ENCODE results near the gene POLD2. TPM values are rescaled to one million over a fixed set of nuclear protein-coding genes. Genes with fewer than 3 reads are reported as not detected.

POLD2 gene
- total and polyA plus RNA-seq, 2 of the 8 experiments (the other 6 are each of a cell fraction or from before 2014, with no cell fraction given): 148 to 214 TPM

DNA sequence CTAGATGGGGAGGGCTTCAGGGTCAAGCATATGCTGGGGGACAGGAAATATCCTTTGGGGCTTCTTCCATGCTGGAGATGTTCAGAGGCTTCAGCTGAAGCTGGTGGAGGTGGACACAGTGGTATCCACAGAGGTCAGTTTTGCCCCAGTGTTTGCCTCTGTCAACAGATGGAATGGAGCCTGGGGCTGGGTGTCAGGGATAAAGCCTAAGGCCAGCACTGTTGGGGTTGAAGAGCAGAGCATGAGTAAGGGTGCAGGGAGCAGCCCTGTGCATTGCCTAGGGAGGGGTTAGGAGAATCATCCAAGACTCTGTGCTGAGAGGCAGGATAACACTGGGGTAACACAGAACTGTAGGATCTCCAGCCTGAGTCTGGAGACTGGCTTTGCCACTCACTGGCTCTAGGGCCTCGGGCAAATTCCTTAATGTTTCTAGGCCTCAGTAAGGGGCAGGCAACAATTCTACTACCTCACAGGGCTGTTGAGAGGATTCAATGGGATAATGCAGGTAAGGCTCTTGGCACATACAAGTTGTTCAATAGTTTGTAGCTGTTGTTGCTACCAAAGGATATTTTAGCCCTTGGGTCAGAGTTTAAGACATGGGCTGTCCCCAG lies 39.5 kb upstream of the POLD2 start:
- Histone ChIP-seq H3K36me3 (ENCODE audit: control insufficient read depth in 2 of 4, insufficient read depth in 4 of 4, low read length in 3 of 4) (no peaks in the 10 kb centered on the region), H2BK20ac (ENCODE audit: low read length) (no peak overlapping the region), H3K56ac (replicated peaks; ENCODE audit: insufficient read length, low read depth, low read length) (no peak overlapping the region), H4K20me1 (replicated peaks in 1 of 2; ENCODE audit: control insufficient read depth in 1 of 2, insufficient read depth in 2 of 2, low read length in 2 of 2) (no peaks in the 10 kb centered on the region), H2BK12ac (ENCODE audit: low read depth, low read length) (no peak overlapping the region), H3K4me3 (ENCODE audit: extremely low read depth in 1 of 4, insufficient read depth in 2 of 4, low read depth in 3 of 4, low read length in 4 of 4) (no peak overlapping the region), H2BK120ac (replicated peaks; ENCODE audit: low read depth, low read length) (no peak overlapping the region), H2AK5ac (ENCODE audit: low read depth, low read length) (no peak overlapping the region), H3K4me1 (replicated peaks in 1 of 4; ENCODE audit: control insufficient read depth in 3 of 4, insufficient read depth in 4 of 4, low read length in 3 of 4) (peaks cover 2 to 5% (median 4%) of the 10 kb centered on the region in 4 experiments; a peak in 5 of 7 replicates), H3K27ac (ENCODE audit: low read depth, low read length) (no peak overlapping the region), H3K9ac (replicated peaks in 1 of 4; ENCODE audit: extremely low read depth in 1 of 4, low read depth in 3 of 4, low read length in 3 of 4) (no peak overlapping the region), H3K18ac (ENCODE audit: extremely low read depth, low read length) (no peak overlapping the region), H3K4ac (replicated peaks; ENCODE audit: insufficient read length, low read depth, low read length) (no peak overlapping the region), H4K5ac (ENCODE audit: insufficient read length, low read depth, low read length) (no peak overlapping the region), H2BK5ac (ENCODE audit: low read depth, low read length) (no peak overlapping the region), H3K27me3 (replicated peaks in 1 of 4; ENCODE audit: control insufficient read depth in 3 of 4, extremely low read depth in 1 of 4, insufficient read depth in 3 of 4, low read length in 3 of 4) (no peaks in the 10 kb centered on the region), H3K23ac (ENCODE audit: insufficient read length) (no peak overlapping the region), H3K23me2 (ENCODE audit: low read depth, low read length) (no peaks in the 10 kb centered on the region), H3K79me2 (ENCODE audit: control insufficient read depth in 1 of 2, insufficient read depth in 2 of 2, low read length in 2 of 2) (no peaks in the 10 kb centered on the region), H3K9me3 (ENCODE audit: insufficient read depth in 2 of 2, low read depth in 1 of 2, low read length in 1 of 2) (no peaks in the 10 kb centered on the region), H3K14ac (ENCODE audit: insufficient read length) (no peak overlapping the region), H4K8ac (ENCODE audit: extremely low read depth, insufficient read depth, low read length) (no peak overlapping the region), H2AFZ (ENCODE audit: low read length) (peak overlapping the region; percentile 96), H3K4me2 (ENCODE audit: insufficient read depth in 1 of 2, low read depth in 2 of 2, low read length in 2 of 2) (no peak overlapping the region), H4K91ac (replicated peaks; ENCODE audit: insufficient read length, low read length) (no peak overlapping the region), H2BK15ac (ENCODE audit: low read length) (no peak overlapping the region), H3K79me1 (ENCODE audit: low read depth, low read length) (no peaks in the 10 kb centered on the region)
- no peak for FAIRE-seq
- ChIA-PET POLR2A (ENCODE audit: partially characterized antibody) (no interaction called here), CTCF (ENCODE audit: partially characterized antibody) (interaction anchor here (0.8 to 1.7 kb wide), 7 partner anchors 9 to 32 kb away, joined by 3 to 9 read pairs (median 3); no protein-coding TSS in a partner anchor)
- DNase-seq (ENCODE audit: low read depth in 1 of 2, low spot score in 2 of 2): no peak
- WGBS, 2 experiments (ENCODE audit: extremely low coverage in 1 of 2, insufficient coverage in 1 of 2, insufficient read length in 1 of 2, insufficient replicate concordance in 2 of 2, low coverage in 1 of 2, low lambda C conversion rate in 2 of 2, missing lambda C conversion rate in 1 of 2): 78% methylated on average over 1 of the region's 1 CpG; no CpG with 5 or more reads in 1 of the 2 experiments
- TF ChIP-seq CBX5 (IDR thresholded peaks at IDR 0.05; ENCODE audit: low read depth, low read length) (no peak), SRF (IDR thresholded peaks at IDR 0.05; ENCODE audit: low read depth, low read length) (no peak), EZH2 (IDR thresholded peaks at IDR 0.05; ENCODE audit: low read depth, low read length, severe bottlenecking) (no peak), SIN3A (conservative IDR thresholded peaks at IDR 0.05 in 1 of 2, IDR thresholded peaks at IDR 0.05 in 1 of 2; ENCODE audit: low read depth in 1 of 2, low read length in 2 of 2) (no peak), SUZ12 (IDR thresholded peaks at IDR 0.05; ENCODE audit: low read length) (no peak), NRF1 (IDR thresholded peaks at IDR 0.05; ENCODE audit: low read depth, low read length) (no peak), RXRA (IDR thresholded peaks at IDR 0.05; ENCODE audit: insufficient read depth, low read depth, low read length) (no peak), CHD1 (IDR thresholded peaks at IDR 0.05; ENCODE audit: low read depth, low read length) (no peak), EGR1 (IDR thresholded peaks at IDR 0.05; ENCODE audit: borderline replicate concordance, low read depth, low read length) (no peak), JUND (IDR thresholded peaks at IDR 0.05; ENCODE audit: low read length) (no peak), GTF2F1 (IDR thresholded peaks at IDR 0.05; ENCODE audit: borderline replicate concordance, low read depth, low read length) (no peak), MAFK (IDR thresholded peaks at IDR 0.05; ENCODE audit: low read depth, low read length) (no peak), HDAC2 (IDR thresholded peaks at IDR 0.05; ENCODE audit: borderline replicate concordance in 1 of 2, low read depth in 2 of 2, low read length in 2 of 2) (no peak), TCF12 (IDR thresholded peaks at IDR 0.05; ENCODE audit: low read depth, low read length) (no peak)

Data from H1 (cell line).